ENCODE data around the gene SPDYE4.

DNA sequence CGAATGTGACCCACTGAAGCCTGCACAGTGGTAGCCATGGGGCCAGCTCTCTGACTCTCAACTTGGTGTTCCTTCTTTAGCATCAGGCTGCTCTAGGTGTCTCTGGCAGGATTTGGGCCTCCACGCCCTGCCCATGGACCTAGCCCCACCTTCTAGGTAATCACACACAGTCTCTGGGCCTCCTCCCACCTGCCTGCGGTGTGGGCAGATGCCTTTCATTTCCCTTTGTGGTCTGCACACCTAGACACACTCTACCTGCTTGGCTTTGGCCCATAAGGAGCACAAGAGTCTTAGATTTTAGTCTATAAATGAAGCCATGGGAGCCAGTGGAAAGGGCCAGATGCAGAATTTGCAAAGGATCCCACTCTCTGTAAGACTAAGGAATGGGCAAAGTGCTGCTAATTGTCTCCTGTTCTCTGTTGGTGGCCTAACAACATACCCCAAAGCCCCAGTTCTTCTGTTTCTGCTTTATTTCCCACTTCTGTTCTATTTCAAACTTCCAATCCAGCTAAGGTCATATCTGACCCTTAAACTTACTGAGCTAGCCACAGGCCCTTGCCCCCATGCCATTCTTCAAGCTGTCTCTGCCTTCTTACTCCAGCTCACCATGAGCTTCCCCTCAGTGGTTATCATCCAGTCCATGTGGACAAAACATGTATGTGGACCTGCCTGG is 48.0 kb upstream of the SPDYE4 start:
- TF ChIP-seq, protein P1, sequence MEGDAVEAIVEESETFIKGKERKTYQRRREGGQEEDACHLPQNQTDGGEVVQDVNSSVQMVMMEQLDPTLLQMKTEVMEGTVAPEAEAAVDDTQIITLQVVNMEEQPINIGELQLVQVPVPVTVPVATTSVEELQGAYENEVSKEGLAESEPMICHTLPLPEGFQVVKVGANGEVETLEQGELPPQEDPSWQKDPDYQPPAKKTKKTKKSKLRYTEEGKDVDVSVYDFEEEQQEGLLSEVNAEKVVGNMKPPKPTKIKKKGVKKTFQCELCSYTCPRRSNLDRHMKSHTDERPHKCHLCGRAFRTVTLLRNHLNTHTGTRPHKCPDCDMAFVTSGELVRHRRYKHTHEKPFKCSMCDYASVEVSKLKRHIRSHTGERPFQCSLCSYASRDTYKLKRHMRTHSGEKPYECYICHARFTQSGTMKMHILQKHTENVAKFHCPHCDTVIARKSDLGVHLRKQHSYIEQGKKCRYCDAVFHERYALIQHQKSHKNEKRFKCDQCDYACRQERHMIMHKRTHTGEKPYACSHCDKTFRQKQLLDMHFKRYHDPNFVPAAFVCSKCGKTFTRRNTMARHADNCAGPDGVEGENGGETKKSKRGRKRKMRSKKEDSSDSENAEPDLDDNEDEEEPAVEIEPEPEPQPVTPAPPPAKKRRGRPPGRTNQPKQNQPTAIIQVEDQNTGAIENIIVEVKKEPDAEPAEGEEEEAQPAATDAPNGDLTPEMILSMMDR (conservative IDR thresholded peaks at IDR 0.05 in 1 of 2, IDR thresholded peaks at IDR 0.05 in 1 of 2; ENCODE audit: extremely low read depth in 1 of 2, insufficient read depth in 1 of 2, low read depth in 1 of 2, low read length in 2 of 2): no peak
- no peak for TF ChIP-seq EZH2 (IDR thresholded peaks at IDR 0.05; ENCODE audit: borderline replicate concordance, low read length)

Measured in mammary epithelial cell (primary cell).